GM12878 (cell line): ENCODE measurements around the gene CD248. TPM values are rescaled to one million over a fixed set of nuclear protein-coding genes. Genes with fewer than 3 reads are reported as not detected.

Experiments
- ATAC-seq: fragments of 200-7000 bp; cut with Tn5 transposase; 3 replicates; pipeline ENCODE4 v1.9.1; 2020; ENCODE audit warnings: mild to moderate bottlenecking, moderate library complexity
- BruUV-seq: library from RNA; stranded (reverse); fragments of 400-500 nt; replicated peaks from 2 replicates; lab custom pipeline; 2021; lab: Mats Ljungman, UMichigan
- CTCF ChIA-PET: fragments of 300-600 bp; sonication (Branson Sonifier 250); formaldehyde crosslinking; extraction: SDS; loops from one replicate; lab custom pipeline; 2021; ENCODE audit warnings: inconsistent platforms; lab: Yijun Ruan, JAX
- POLR2A ChIA-PET: fragments of 350-600 bp; formaldehyde crosslinking; extraction: SDS; loops from one replicate; lab custom pipeline; 2021; ENCODE audit warnings: inconsistent platforms; lab: Charles Lee
- RAD21 ChIA-PET: fragments of 300-600 bp; sonication (Branson Sonifier 250); formaldehyde crosslinking; loops from one replicate; lab custom pipeline; 2023; ENCODE audit warnings: antibody characterized with exemption; ENCODE audit not compliant: unreplicated experiment; lab: Charles Lee
- SMC1A ChIA-PET: fragments of 300-600 bp; sonication (Branson Sonifier 250); formaldehyde crosslinking; loops from one replicate; lab custom pipeline; 2023; ENCODE audit not compliant: unreplicated experiment, uncharacterized antibody; lab: Charles Lee
- DNase-seq: peaks from one replicate; pipeline ENCODE4 v3.0.0-alpha.2; 2011; ENCODE audit warnings: low read depth, low spot score
- FAIRE-seq: peaks from 3 replicates; lab custom pipeline; 2011; peaks lifted over from hg19 to GRCh38; lab: Jason Lieb, UNC
- H2AFZ ChIP-seq: 2 replicates; pipeline ENCODE4 v1.6.0; 2011; ENCODE audit warnings: low read depth, low read length, control low read depth; ENCODE audit not compliant: control insufficient read depth
- H3K27ac ChIP-seq: 2 replicates; pipeline ENCODE4 v1.5.1; 2011; ENCODE audit warnings: control low read depth; ENCODE audit not compliant: control insufficient read depth, insufficient read depth
- H3K27me3 ChIP-seq, 2 experiments: replicated peaks in 1 of 2; 2 replicates each; pipeline versions ENCODE4 v1.6.0 to v1.6.1; 2011; ENCODE audit warnings: low read length in 1 of 2; ENCODE audit not compliant: control insufficient read depth in 2 of 2, insufficient read depth in 2 of 2
- H3K36me3 ChIP-seq, 2 experiments: 2 replicates each; pipeline ENCODE4 v1.5.1; 2011; ENCODE audit warnings: low read length in 1 of 2; ENCODE audit not compliant: control insufficient read depth in 2 of 2, insufficient read depth in 2 of 2
- H3K4me1 ChIP-seq: 2 replicates; pipeline ENCODE4 v1.6.1; 2011; ENCODE audit warnings: mild to moderate bottlenecking, low read length, moderate library complexity, mixed read lengths; ENCODE audit not compliant: control insufficient read depth, insufficient read depth
- H3K4me2 ChIP-seq: 2 replicates; pipeline ENCODE4 v1.6.0; 2011; ENCODE audit warnings: control low read depth; ENCODE audit not compliant: control insufficient read depth, insufficient read depth
- H3K4me3 ChIP-seq: fragments of 200-600 bp; sonication (generic); 2 replicates; pipeline ENCODE4 v1.5.1; 2016
- H3K79me2 ChIP-seq: 2 replicates; pipeline ENCODE4 v1.6.0; 2011; ENCODE audit warnings: low read length; ENCODE audit not compliant: control insufficient read depth, insufficient read depth
- H3K9ac ChIP-seq: 2 replicates; pipeline ENCODE4 v1.8.0; 2011; ENCODE audit warnings: low read length, control low read depth, mixed read lengths; ENCODE audit not compliant: control insufficient read depth, insufficient read depth
- H3K9me3 ChIP-seq: replicated peaks from 3 replicates; pipeline ENCODE4 v1.5.1; 2011; ENCODE audit warnings: mild to moderate bottlenecking, low read length; ENCODE audit not compliant: control insufficient read depth, insufficient read depth
- H4K20me1 ChIP-seq: 2 replicates; pipeline ENCODE4 v1.6.0; 2011; ENCODE audit not compliant: control insufficient read depth, insufficient read depth
- ASH2L ChIP-seq: fragments of 300-600, 200-600 bp; sonication (generic); IDR thresholded peaks from 2 replicates; pipeline ENCODE4 v1.6.1; 2017; ENCODE audit warnings: low read depth, mild to moderate bottlenecking, borderline replicate concordance
- IKZF1 ChIP-seq: fragments of 450-650 bp; conservative IDR thresholded peaks from 2 replicates; pipeline ENCODE4 v1.6.1; 2017; ENCODE audit warnings: antibody characterized with exemption, mild to moderate bottlenecking
- MTA2 ChIP-seq: fragments of 450-650 bp; IDR thresholded peaks from 2 replicates; pipeline ENCODE4 v1.6.1; 2016; ENCODE audit warnings: low read depth, mild to moderate bottlenecking, moderate library complexity
- PML ChIP-seq: IDR thresholded peaks from 2 replicates; pipeline ENCODE4 v1.6.1; 2012; ENCODE audit warnings: low read length, inconsistent platforms
- POLR2AphosphoS2 ChIP-seq: IDR thresholded peaks from 2 replicates; pipeline ENCODE4 v1.6.1; 2011; ENCODE audit warnings: low read depth, mild to moderate bottlenecking, low read length, improper control_type of control experiment, moderate library complexity
- PRDM15 ChIP-seq: fragments of 450-650 bp; formaldehyde crosslinking; IDR thresholded peaks from 2 replicates; pipeline ENCODE4 v1.4.0; 2020; ENCODE audit warnings: mild to moderate bottlenecking, moderate library complexity
- YY1 ChIP-seq: IDR thresholded peaks from 2 replicates; pipeline ENCODE4 v1.6.1; 2011; ENCODE audit warnings: low read depth, mild to moderate bottlenecking, low read length
- ZNF687 ChIP-seq: fragments of 450-650 bp; IDR thresholded peaks from 2 replicates; pipeline ENCODE4 v1.6.1; 2017; ENCODE audit warnings: mild to moderate bottlenecking, moderate library complexity
- WGBS: methylation state at CpG from one replicate; pipeline ENCODE4 v1.1.6; 2016; ENCODE audit warnings: low lambda C conversion rate; ENCODE audit not compliant: insufficient replicate concordance, insufficient coverage; ENCODE audit errors: missing lambda C conversion rate; 5-methylcytosine and 5-hydroxymethylcytosine counted together
- in situ Hi-C: fragments of 300-500 bp; cut with MboI; formaldehyde crosslinking; loops from 9 replicates; pipeline ENCODE4 v1.14.3; 2018; ENCODE audit warnings: mixed read lengths
- intact Hi-C: fragments of 100-400 bp; cut with micrococcal nuclease; formaldehyde crosslinking; loops from one replicate; pipeline ENCODE4 v1.14.2; 2022; ENCODE audit not compliant: unreplicated experiment
- polyA plus RNA-seq, 11 experiments: library from polyadenylated mRNA; depleted of rRNA in 4 of 11; unstranded in 6 of 11; stranded (reverse) in 5 of 11; fragments of >200 nt; fragmentation: Nextera tagmentation in 4 of 11; fragmentation: Illumina TruSeq in 1 of 11; extraction: Ambion mirVana in 4 of 11; extraction: Trizol in 1 of 11; gene quantifications; 1 replicate in 1 of 11; 2 replicates in 10 of 11; pipeline versions ENCODE4 v1.2.1 to v1.2.3, GENCODE V29; 2011 to 2016; ENCODE audit warnings: inconsistent platforms in 2 of 11, missing spikeins in 2 of 11, low read depth in 1 of 11
- total RNA-seq, 4 experiments: library from RNA; depleted of rRNA in 3 of 4; stranded (reverse); fragments of >200 nt in 3 of 4; fragmentation: Illumina TruSeq in 1 of 4; extraction: Trizol in 1 of 4; gene quantifications; 2 replicates each; pipeline versions ENCODE4 v1.2.1 to v1.2.3, GENCODE V29; 2013 to 2021

Gene CD248
- total and polyA plus RNA-seq, 10 of the 15 experiments (the other 5 are each of a cell fraction or from before 2014, with no cell fraction given), result 0.10 to 0.21 (median 0.20) TPM; not detected in 7

- H3K4me1 ChIP-seq, result peaks cover 26% of the 10 kb centered on the region
- ChIA-PET POLR2A (interaction anchor here (1.5 kb wide), 1 partner anchor 13 kb away, joined by 3 read pairs; the partner anchor contains the start of gene BRMS1), RAD21 (interaction anchor here (3.0 kb wide), 1 partner anchor 20 kb away, joined by 19 read pairs; no protein-coding TSS in a partner anchor), SMC1A (no interaction called here), CTCF (interaction anchor here (0.8 to 5.7 kb wide), 3 partner anchors 22 to 53 kb away, joined by 3 to 96 read pairs (median 6); no protein-coding TSS in a partner anchor)
- no peak overlapping the region for H2AFZ ChIP-seq
- TF ChIP-seq ZNF687, result no peak
- no peak for TF ChIP-seq POLR2AphosphoS2
- TF ChIP-seq YY1, result no peak
- no peak for TF ChIP-seq MTA2
- TF ChIP-seq PRDM15 (CRISPR knock-in tag), result no peak
- no peak for TF ChIP-seq PML
- TF ChIP-seq IKZF1, result no peak
- no peak for TF ChIP-seq ASH2L
- 31% methylated on average over 18 of the region's 18 CpGs for WGBS
- no peaks in the 10 kb centered on the region for H3K79me2 ChIP-seq
- H3K27ac ChIP-seq, result no peak overlapping the region
- BruUV-seq, result no TSS peak
- ATAC-seq, result no peak
- no peaks in the 10 kb centered on the region for H3K9me3 ChIP-seq
- no peaks in the 10 kb centered on the region for H3K27me3 ChIP-seq
- peaks cover 0 to 2% of the 10 kb centered on the region in 2 experiments; a peak in 2 of 4 replicates for H3K36me3 ChIP-seq
- in situ Hi-C loops (no loop called here), intact Hi-C loops (no loop called here)
- no peak overlapping the region for H3K4me3 ChIP-seq
- no peak for DNase-seq
- no peak overlapping the region for H3K9ac ChIP-seq
- FAIRE-seq, result no peak
- no peak overlapping the region for H3K4me2 ChIP-seq
- no peaks in the 10 kb centered on the region for H4K20me1 ChIP-seq
Measured at GRCh38 chr11:66332371-66333219, 15.8 kb upstream of the CD248 start.
